ENCODE measurements around the gene HCRTR1. TPM values are rescaled to one million over a fixed set of nuclear protein-coding genes. Genes with fewer than 3 reads are reported as not detected.

Gene HCRTR1
- total and polyA plus RNA-seq, 10 of the 15 experiments (the other 5 are each of a cell fraction or from before 2014, with no cell fraction given), result not detected

GRCh38 chr1:31644560-31645273 is 27.2 kb downstream of the HCRTR1 start, which contains the start of gene PEF1 (continued):
- TF ChIP-seq NKRF (conservative IDR thresholded peaks at IDR 0.05) (peak; percentile 66), ZBTB11 (CRISPR knock-in tag; IDR thresholded peaks at IDR 0.05) (no peak), NR2F1 (conservative IDR thresholded peaks at IDR 0.05) (peak; percentile 80), E2F4 (IDR thresholded peaks at IDR 0.05; ENCODE audit: low read depth, low read length) (no peak), KAT2A (conservative IDR thresholded peaks at IDR 0.05; ENCODE audit: control insufficient read depth, low read depth, low read length) (no peak), ZSCAN29 (IDR thresholded peaks at IDR 0.05) (no peak), TARDBP (IDR thresholded peaks at IDR 0.05; ENCODE audit: borderline replicate concordance) (0 out of 2 replicates have a peak, but pooled peaks have one; percentile 61), RELB (IDR thresholded peaks at IDR 0.05; ENCODE audit: low read depth) (peak; percentile 89), IRF5 (IDR thresholded peaks at IDR 0.05; ENCODE audit: borderline replicate concordance) (no peak), WRNIP1 (IDR thresholded peaks at IDR 0.05; ENCODE audit: borderline replicate concordance, low read depth, low read length) (no peak), SIN3A (IDR thresholded peaks at IDR 0.05; ENCODE audit: low read depth, low read length) (peak; percentile 61; the same call in 1 of the 2 replicates), HCFC1 (IDR thresholded peaks at IDR 0.05; ENCODE audit: low read length) (peak; percentile 77), RCOR1 (conservative IDR thresholded peaks at IDR 0.05; ENCODE audit: low read depth, low read length) (no peak), FOS (IDR thresholded peaks at IDR 0.05; ENCODE audit: borderline replicate concordance, extremely low read depth, insufficient read length) (no peak), IRF4 (IDR thresholded peaks at IDR 0.05; ENCODE audit: low read depth, low read length) (no peak), ZNF217 (IDR thresholded peaks at IDR 0.05) (no peak), GATAD2B (conservative IDR thresholded peaks at IDR 0.05; ENCODE audit: low read depth) (peak; percentile 51), ZNF24 (IDR thresholded peaks at IDR 0.05) (no peak), SMAD1 (IDR thresholded peaks at IDR 0.05; ENCODE audit: low read depth, partially characterized antibody) (no peak)
